ENCODE data around the gene PRKCB.

PRKCB gene

GRCh38 chr16:23863511-23864422 is 28.0 kb downstream of the PRKCB start:
- Histone ChIP-seq H3K27ac (ENCODE audit: extremely low read depth, low read depth, low read length) (no peak overlapping the region), H3K4me3 (ENCODE audit: low read depth, low read length) (no peak overlapping the region), H3K9me3 (ENCODE audit: control insufficient read depth, insufficient read depth, low read depth, low read length) (no peaks in the 10 kb centered on the region), H3K36me3 (ENCODE audit: control insufficient read depth in 2 of 2, insufficient read depth in 1 of 2, low read length in 2 of 2) (no peaks in the 10 kb centered on the region), H3K4me1 (ENCODE audit: control insufficient read depth, insufficient read depth, low read length) (no peaks in the 10 kb centered on the region)
- POLR2A ChIA-PET, result no interaction called here
- TF ChIP-seq ZNF223 (tag by site-specific recombination; IDR thresholded peaks at IDR 0.05) (no peak), REST (tag by site-specific recombination; IDR thresholded peaks at IDR 0.05) (no peak), ZNF423 (tag by site-specific recombination; IDR thresholded peaks at IDR 0.05) (no peak), ZNF626 (tag by site-specific recombination; IDR thresholded peaks at IDR 0.05) (no peak), ZNF174 (tag by site-specific recombination; IDR thresholded peaks at IDR 0.05) (no peak)
- CTCF ChIA-PET, result interaction anchor here (0.6 kb wide), 1 partner anchor 299 kb away, joined by 3 read pairs; no protein-coding TSS in a partner anchor

- Histone ChIP-seq H3K9me3 (ENCODE audit: control insufficient read depth, insufficient read depth, low read depth, low read length) (no peaks in the 10 kb centered on the region), H3K4me3 (ENCODE audit: low read depth, low read length) (no peak overlapping the region), H3K36me3 (ENCODE audit: control insufficient read depth in 2 of 2, insufficient read depth in 1 of 2, low read length in 2 of 2) (no peaks in the 10 kb centered on the region), H3K4me1 (ENCODE audit: control insufficient read depth, insufficient read depth, low read length) (no peaks in the 10 kb centered on the region), H3K27ac (ENCODE audit: extremely low read depth, low read depth, low read length) (no peak overlapping the region)
- ChIA-PET POLR2A (no interaction called here), CTCF (interaction anchor here (0.8 kb wide), 1 partner anchor 127 kb away, joined by 4 read pairs; no protein-coding TSS in a partner anchor)
- TF ChIP-seq ZNF239 (tag by site-specific recombination; IDR thresholded peaks at IDR 0.05), result no peak
- no peak for TF ChIP-seq ZNF792 (tag by site-specific recombination; IDR thresholded peaks at IDR 0.05)
- no peak for TF ChIP-seq ZNF24 (tag by site-specific recombination; IDR thresholded peaks at IDR 0.05)
- TF ChIP-seq ZBTB1 (tag by site-specific recombination; IDR thresholded peaks at IDR 0.05), result no peak
- no peak for TF ChIP-seq ZXDB (tag by site-specific recombination; IDR thresholded peaks at IDR 0.05)
- no peak for TF ChIP-seq ZNF416 (tag by site-specific recombination; IDR thresholded peaks at IDR 0.05)
- TF ChIP-seq ZNF623 (tag by site-specific recombination; IDR thresholded peaks at IDR 0.05), result no peak
- TF ChIP-seq ZNF704 (tag by site-specific recombination; IDR thresholded peaks at IDR 0.05), result no peak
- no peak for TF ChIP-seq ZNF747 (tag by site-specific recombination; IDR thresholded peaks at IDR 0.05)
- no peak for TF ChIP-seq ZNF16 (tag by site-specific recombination; IDR thresholded peaks at IDR 0.05; ENCODE audit: low read depth)
- no peak for TF ChIP-seq ZNF121 (tag by site-specific recombination; IDR thresholded peaks at IDR 0.05)
- no peak for TF ChIP-seq ZSCAN16 (tag by site-specific recombination; IDR thresholded peaks at IDR 0.05)
- TF ChIP-seq ZNF184 (tag by site-specific recombination; IDR thresholded peaks at IDR 0.05), result no peak
- no peak for TF ChIP-seq ZNF18 (tag by site-specific recombination; IDR thresholded peaks at IDR 0.05)
These were observed 30.1 kb downstream of the PRKCB start for GRCh38 chr16:23865853-23866252.

Measured in HEK293 (cell line).